Neural progenitor cell (in vitro differentiated cells): ENCODE data around the gene SPTB. TPM values are rescaled to one million over a fixed set of nuclear protein-coding genes. Genes with fewer than 3 reads are reported as not detected.

Experiments
- DNase-seq: peaks from one replicate; pipeline ENCODE4 v3.0.0-alpha.2; 2016; ENCODE audit warnings: low spot score
- H2AFZ ChIP-seq: fragments of 200-600 bp; sonication (generic); replicated peaks from 2 replicates; pipeline ENCODE4 v1.6.1; 2016; ENCODE audit warnings: antibody characterized with exemption
- H3F3A ChIP-seq: fragments of 200-600 bp; sonication (generic); 2 replicates; pipeline ENCODE4 v1.6.1; 2016; ENCODE audit warnings: antibody characterized with exemption, low read depth
- H3K27ac ChIP-seq: fragments of 200-600 bp; sonication (generic); 2 replicates; pipeline ENCODE4 v1.5.1; 2016; ENCODE audit warnings: mild to moderate bottlenecking
- H3K27me3 ChIP-seq: fragments of 200-600 bp; sonication (generic); 2 replicates; pipeline ENCODE4 v1.6.1; 2016; ENCODE audit warnings: mild to moderate bottlenecking, moderate library complexity
- H3K36me3 ChIP-seq: fragments of 200-600 bp; sonication (generic); 2 replicates; pipeline ENCODE4 v1.5.1; 2016
- H3K4me1 ChIP-seq: fragments of 200-600 bp; sonication (generic); 2 replicates; pipeline ENCODE4 v1.6.1; 2016; ENCODE audit warnings: mixed run types
- H3K4me2 ChIP-seq: fragments of 200-600 bp; sonication (generic); 2 replicates; pipeline ENCODE4 v1.6.1; 2016
- H3K4me3 ChIP-seq: fragments of 200-600 bp; sonication (generic); 2 replicates; pipeline ENCODE4 v1.5.1; 2016
- H3K79me2 ChIP-seq: fragments of 200-600 bp; sonication (generic); 2 replicates; pipeline ENCODE4 v1.6.1; 2016; ENCODE audit warnings: low read depth
- H3K9ac ChIP-seq: fragments of 200-600 bp; sonication (generic); 2 replicates; pipeline ENCODE4 v1.6.1; 2016
- H3K9me3 ChIP-seq: fragments of 200-600 bp; sonication (generic); 2 replicates; pipeline ENCODE4 v1.5.1; 2016; ENCODE audit warnings: low read depth
- H4K20me1 ChIP-seq: fragments of 200-600 bp; sonication (generic); 2 replicates; pipeline ENCODE4 v1.6.1; 2016; ENCODE audit warnings: low read depth
- H3K27ac Mint-ChIP-seq: 3 replicates; pipeline ENCODE4 v1.8.0; 2021; ENCODE audit warnings: mixed read lengths
- H3K27me3 Mint-ChIP-seq: 2 replicates; pipeline ENCODE4 v1.8.0; 2022; ENCODE audit warnings: low read depth, mild to moderate bottlenecking, inconsistent platforms, moderate library complexity, mixed read lengths; ENCODE audit not compliant: insufficient read depth
- H3K36me3 Mint-ChIP-seq: 3 replicates; pipeline ENCODE4 v1.8.0; 2021; ENCODE audit warnings: mixed read lengths
- H3K4me1 Mint-ChIP-seq: 3 replicates; pipeline ENCODE4 v1.8.0; 2021; ENCODE audit warnings: mixed read lengths
- H3K4me3 Mint-ChIP-seq: 3 replicates; pipeline ENCODE4 v1.8.0; 2021; ENCODE audit warnings: mild to moderate bottlenecking, moderate library complexity, mixed read lengths
- H3K9me3 Mint-ChIP-seq: 3 replicates; pipeline ENCODE4 v1.8.0; 2020; ENCODE audit warnings: mixed read lengths
- CTCF ChIP-seq: fragments of 200-600 bp; sonication (generic); IDR thresholded peaks from 2 replicates; pipeline ENCODE4 v1.5.1; 2017; ENCODE audit warnings: antibody characterized with exemption, mild to moderate bottlenecking
- EZH2 ChIP-seq: fragments of 200-600 bp; sonication (generic); IDR thresholded peaks from 2 replicates; pipeline ENCODE4 v1.6.1; 2017; ENCODE audit warnings: antibody characterized with exemption, mild to moderate bottlenecking, moderate library complexity
- EZH2phosphoT487 ChIP-seq: fragments of 200-600 bp; sonication (generic); IDR thresholded peaks from 2 replicates; pipeline ENCODE4 v1.6.1; 2017; ENCODE audit warnings: antibody characterized with exemption
- total RNA-seq: library from RNA; depleted of rRNA; stranded (reverse); fragments of >200 nt; gene quantifications from 2 replicates; pipeline ENCODE4 v1.2.3, GENCODE V29; 2015; ENCODE audit warnings: low replicate concordance

SPTB gene
- total RNA-seq, 1 donor from 2014 or later = 0.09 TPM

GRCh38 chr14:64746298-64747250, 133.1 kb downstream of the SPTB start:
- no peak overlapping the region for H3K27ac ChIP-seq
- no peak overlapping the region for H2AFZ ChIP-seq
- Mint-ChIP-seq H3K27me3 (no peaks in the 10 kb centered on the region), H3K36me3 (peaks cover 14% of the 10 kb centered on the region), H3K4me3 (no peak overlapping the region), H3K27ac (no peak overlapping the region), H3K9me3 (no peaks in the 10 kb centered on the region), H3K4me1 (no peaks in the 10 kb centered on the region)
- H4K20me1 ChIP-seq = no peaks in the 10 kb centered on the region
- no peak overlapping the region for H3K9ac ChIP-seq
- no peaks in the 10 kb centered on the region for H3K4me1 ChIP-seq
- DNase-seq = no peak
- no peak overlapping the region for H3K4me3 ChIP-seq
- no peaks in the 10 kb centered on the region for H3K36me3 ChIP-seq
- no peaks in the 10 kb centered on the region for H3K27me3 ChIP-seq
- H3F3A ChIP-seq = peaks cover 6% of the 10 kb centered on the region
- no peak overlapping the region for H3K4me2 ChIP-seq
- H3K79me2 ChIP-seq = no peaks in the 10 kb centered on the region
- no peaks in the 10 kb centered on the region for H3K9me3 ChIP-seq
- no peak for TF ChIP-seq EZH2
- no peak for TF ChIP-seq CTCF
- no peak for TF ChIP-seq EZH2phosphoT487

GRCh38 chr14:64745511-64746091, 134.1 kb downstream of the SPTB start:
- Mint-ChIP-seq H3K27me3 (peaks cover under 1% of the 10 kb centered on the region), H3K4me3 (no peak overlapping the region), H3K36me3 (peaks cover 18% of the 10 kb centered on the region), H3K9me3 (no peaks in the 10 kb centered on the region), H3K27ac (peak overlapping the region; percentile 57), H3K4me1 (no peaks in the 10 kb centered on the region)
- Histone ChIP-seq H3F3A (no peaks in the 10 kb centered on the region), H3K27ac (no peak overlapping the region), H3K9ac (no peak overlapping the region), H3K9me3 (no peaks in the 10 kb centered on the region), H3K27me3 (no peaks in the 10 kb centered on the region), H3K4me1 (no peaks in the 10 kb centered on the region), H2AFZ (no peak overlapping the region), H3K36me3 (no peaks in the 10 kb centered on the region), H3K79me2 (no peaks in the 10 kb centered on the region), H4K20me1 (no peaks in the 10 kb centered on the region), H3K4me2 (no peak overlapping the region), H3K4me3 (no peak overlapping the region)
- TF ChIP-seq CTCF (peak; percentile 15), EZH2phosphoT487 (no peak)
- DNase-seq = peak; percentile 38

- Mint-ChIP-seq H3K4me1 (no peaks in the 10 kb centered on the region), H3K4me3 (no peak overlapping the region), H3K9me3 (no peaks in the 10 kb centered on the region), H3K36me3 (peaks cover 23% of the 10 kb centered on the region), H3K27me3 (peaks cover 2% of the 10 kb centered on the region), H3K27ac (no peak overlapping the region)
- Histone ChIP-seq H3K9ac (no peak overlapping the region), H3K4me2 (no peak overlapping the region), H3K36me3 (no peaks in the 10 kb centered on the region), H3K4me1 (no peaks in the 10 kb centered on the region), H3F3A (no peaks in the 10 kb centered on the region), H3K79me2 (no peaks in the 10 kb centered on the region), H3K27me3 (no peaks in the 10 kb centered on the region), H3K4me3 (no peak overlapping the region), H2AFZ (no peak overlapping the region), H4K20me1 (no peaks in the 10 kb centered on the region), H3K9me3 (no peaks in the 10 kb centered on the region), H3K27ac (no peak overlapping the region)
- no peak for DNase-seq
- TF ChIP-seq CTCF (no peak), EZH2phosphoT487 (no peak), EZH2 (no peak)
Measured at GRCh38 chr14:64743061-64743460, 136.6 kb downstream of the SPTB start.
